Caco-2 (cell line): Measurements from ENCODE around the gene PEX19. TPM values are rescaled to one million over a fixed set of nuclear protein-coding genes. Genes with fewer than 3 reads are reported as not detected.

Experiments
- BruUV-seq: library from RNA; stranded (reverse); fragments of 400-500 nt; replicated peaks from 2 replicates; lab custom pipeline; 2021; lab: Mats Ljungman, UMichigan
- CTCF ChIA-PET: fragments of 300-600 bp; sonication (Branson Sonifier 250); formaldehyde crosslinking; loops from one replicate; lab custom pipeline; 2022; ENCODE audit warnings: antibody characterized with exemption; lab: Charles Lee
- POLR2A ChIA-PET: fragments of 300-600 bp; sonication (Branson Sonifier 250); formaldehyde crosslinking; loops from one replicate; lab custom pipeline; 2022; ENCODE audit warnings: antibody characterized with exemption; lab: Charles Lee
- DNase-seq, 2 experiments: peaks; one replicate each; pipeline versions ENCODE4 v3.0.0 to v3.0.0-alpha.2; 2020 to 2022
- H3K27me3 ChIP-seq: replicated peaks from 2 replicates; pipeline ENCODE4 v1.6.0; 2011; ENCODE audit warnings: low read length; ENCODE audit not compliant: control insufficient read depth, insufficient read depth
- H3K36me3 ChIP-seq: 2 replicates; pipeline ENCODE4 v1.5.1; 2011; ENCODE audit warnings: low read length; ENCODE audit not compliant: control insufficient read depth, insufficient read depth
- H3K4me1 ChIP-seq: fragments of 250-450 bp; sonication (Bioruptor Pico); 2 replicates; pipeline ENCODE4 v1.5.1; 2020; ENCODE audit warnings: mild to moderate bottlenecking
- H3K4me3 ChIP-seq: 2 replicates; pipeline ENCODE4 v1.5.1; 2011; ENCODE audit warnings: low read depth, mild to moderate bottlenecking, control low read depth, low read length
- H3K9me3 ChIP-seq: fragments of 250-450 bp; sonication (Bioruptor Pico); 2 replicates; pipeline ENCODE4 v1.5.1; 2020; ENCODE audit warnings: mild to moderate bottlenecking, moderate library complexity
- H3K27ac Mint-ChIP-seq: one replicate; pipeline ENCODE4 v1.8.0; 2022; ENCODE audit warnings: mixed read lengths; ENCODE audit not compliant: unreplicated experiment
- H3K27me3 Mint-ChIP-seq: one replicate; pipeline ENCODE4 v1.8.0; 2022; ENCODE audit warnings: mixed read lengths; ENCODE audit not compliant: insufficient read depth, unreplicated experiment
- H3K36me3 Mint-ChIP-seq: one replicate; pipeline ENCODE4 v1.8.0; 2022; ENCODE audit warnings: mild to moderate bottlenecking, mixed read lengths; ENCODE audit not compliant: insufficient read depth, unreplicated experiment
- H3K4me1 Mint-ChIP-seq: one replicate; pipeline ENCODE4 v1.8.0; 2022; ENCODE audit warnings: low read depth, mixed read lengths; ENCODE audit not compliant: unreplicated experiment
- H3K4me3 Mint-ChIP-seq: one replicate; pipeline ENCODE4 v1.8.0; 2022; ENCODE audit warnings: mild to moderate bottlenecking, moderate library complexity, mixed read lengths; ENCODE audit not compliant: unreplicated experiment
- H3K9me3 Mint-ChIP-seq: one replicate; pipeline ENCODE4 v1.8.0; 2022; ENCODE audit warnings: mixed read lengths; ENCODE audit not compliant: unreplicated experiment
- intact Hi-C: fragments of 100-400 bp; cut with micrococcal nuclease; formaldehyde crosslinking; loops from one replicate; pipeline ENCODE4 v1.10.0; 2022; ENCODE audit not compliant: unreplicated experiment
- total RNA-seq: library from RNA; stranded (reverse); gene quantifications from 2 replicates; pipeline ENCODE4 v1.2.3, GENCODE V29; 2022
- TF ChIP-seq, protein P1 (sequence below), 2 experiments: fragments of 200-600 bp in 1 of 2; IDR thresholded peaks; 1 replicate in 1 of 2; 2 replicates in 1 of 2; pipeline versions ENCODE4 v1.5.1 to v1.8.0; 2011 to 2022; ENCODE audit warnings: antibody characterized with exemption in 1 of 2, control low read depth in 1 of 2, inconsistent platforms in 1 of 2, low read depth in 1 of 2, low read length in 1 of 2, mild to moderate bottlenecking in 1 of 2, moderate library complexity in 1 of 2; ENCODE audit not compliant: insufficient read depth in 1 of 2, severe bottlenecking in 1 of 2, unreplicated experiment in 1 of 2

The PEX19 gene
- total RNA-seq, 1 experiment from 2014 or later = 59.3 TPM

GRCh38 chr1:160228431-160228830, 56.5 kb downstream of the PEX19 start:
- H3K27ac Mint-ChIP-seq = no peak overlapping the region
- no peak for DNase-seq
- no TSS peak for BruUV-seq
- no peak overlapping the region for H3K4me3 ChIP-seq
- ChIA-PET POLR2A (no interaction called here), CTCF (interaction anchor here (0.9 to 2.2 kb wide), 3 partner anchors 9 to 35 kb away, joined by 4 to 8 read pairs (median 4); no protein-coding TSS in a partner anchor)
- H3K4me3 Mint-ChIP-seq = no peak overlapping the region
- intact Hi-C loops = no loop called here
- no peaks in the 10 kb centered on the region for H3K4me1 ChIP-seq
- TF ChIP-seq, protein P1, sequence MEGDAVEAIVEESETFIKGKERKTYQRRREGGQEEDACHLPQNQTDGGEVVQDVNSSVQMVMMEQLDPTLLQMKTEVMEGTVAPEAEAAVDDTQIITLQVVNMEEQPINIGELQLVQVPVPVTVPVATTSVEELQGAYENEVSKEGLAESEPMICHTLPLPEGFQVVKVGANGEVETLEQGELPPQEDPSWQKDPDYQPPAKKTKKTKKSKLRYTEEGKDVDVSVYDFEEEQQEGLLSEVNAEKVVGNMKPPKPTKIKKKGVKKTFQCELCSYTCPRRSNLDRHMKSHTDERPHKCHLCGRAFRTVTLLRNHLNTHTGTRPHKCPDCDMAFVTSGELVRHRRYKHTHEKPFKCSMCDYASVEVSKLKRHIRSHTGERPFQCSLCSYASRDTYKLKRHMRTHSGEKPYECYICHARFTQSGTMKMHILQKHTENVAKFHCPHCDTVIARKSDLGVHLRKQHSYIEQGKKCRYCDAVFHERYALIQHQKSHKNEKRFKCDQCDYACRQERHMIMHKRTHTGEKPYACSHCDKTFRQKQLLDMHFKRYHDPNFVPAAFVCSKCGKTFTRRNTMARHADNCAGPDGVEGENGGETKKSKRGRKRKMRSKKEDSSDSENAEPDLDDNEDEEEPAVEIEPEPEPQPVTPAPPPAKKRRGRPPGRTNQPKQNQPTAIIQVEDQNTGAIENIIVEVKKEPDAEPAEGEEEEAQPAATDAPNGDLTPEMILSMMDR (IDR thresholded peaks at IDR 0.05; ENCODE audit: insufficient read depth in 1 of 2, low read depth in 1 of 2, low read length in 1 of 2, severe bottlenecking in 1 of 2, unreplicated experiment in 1 of 2) = no peak
- peaks cover 42% of the 10 kb centered on the region for H3K36me3 Mint-ChIP-seq
- peaks cover 2% of the 10 kb centered on the region for H3K36me3 ChIP-seq
- no peaks in the 10 kb centered on the region for H3K9me3 Mint-ChIP-seq
- no peaks in the 10 kb centered on the region for H3K9me3 ChIP-seq
- H3K27me3 ChIP-seq = no peaks in the 10 kb centered on the region
- no peaks in the 10 kb centered on the region for H3K27me3 Mint-ChIP-seq
- no peaks in the 10 kb centered on the region for H3K4me1 Mint-ChIP-seq

DNA sequence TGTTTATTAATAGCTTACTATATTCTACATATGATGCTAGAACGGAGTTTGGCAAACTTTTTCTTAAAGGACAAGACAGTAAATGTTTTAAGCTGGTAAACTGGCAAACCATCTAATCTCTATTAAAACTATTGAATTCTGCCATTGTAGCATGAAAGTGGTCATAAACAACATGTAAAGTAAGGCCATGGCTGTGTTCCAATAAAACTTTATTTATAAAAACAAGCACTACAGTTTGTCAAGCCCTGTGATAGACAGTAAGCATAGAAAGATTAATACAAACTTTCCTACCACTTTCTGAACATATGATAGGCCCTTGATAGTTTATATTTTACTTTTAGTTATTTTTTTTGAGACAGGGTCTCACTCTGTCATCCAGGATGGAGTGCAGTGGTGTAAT, 57.4 kb downstream of the PEX19 start:
- ChIA-PET CTCF (interaction anchor here (0.9 to 2.2 kb wide), 2 partner anchors 8 to 34 kb away, joined by 4 to 8 read pairs; no protein-coding TSS in a partner anchor), POLR2A (interaction anchor here (0.7 kb wide), 1 partner anchor 11 kb away, joined by 3 read pairs; no protein-coding TSS in a partner anchor)
- no peaks in the 10 kb centered on the region for H3K27me3 Mint-ChIP-seq
- peaks cover 39% of the 10 kb centered on the region for H3K36me3 Mint-ChIP-seq
- no peak for DNase-seq
- intact Hi-C loops = no loop called here
- no TSS peak for BruUV-seq
- Histone ChIP-seq H3K4me3 (no peak overlapping the region), H3K9me3 (no peaks in the 10 kb centered on the region), H3K27me3 (no peaks in the 10 kb centered on the region), H3K36me3 (peaks cover 2% of the 10 kb centered on the region), H3K4me1 (no peaks in the 10 kb centered on the region)
- H3K9me3 Mint-ChIP-seq = no peaks in the 10 kb centered on the region
- H3K4me3 Mint-ChIP-seq = no peak overlapping the region
- no peaks in the 10 kb centered on the region for H3K4me1 Mint-ChIP-seq
- no peak overlapping the region for H3K27ac Mint-ChIP-seq
- TF ChIP-seq, protein P1 (IDR thresholded peaks at IDR 0.05; ENCODE audit: insufficient read depth in 1 of 2, low read depth in 1 of 2, low read length in 1 of 2, severe bottlenecking in 1 of 2, unreplicated experiment in 1 of 2) = no peak

DNA sequence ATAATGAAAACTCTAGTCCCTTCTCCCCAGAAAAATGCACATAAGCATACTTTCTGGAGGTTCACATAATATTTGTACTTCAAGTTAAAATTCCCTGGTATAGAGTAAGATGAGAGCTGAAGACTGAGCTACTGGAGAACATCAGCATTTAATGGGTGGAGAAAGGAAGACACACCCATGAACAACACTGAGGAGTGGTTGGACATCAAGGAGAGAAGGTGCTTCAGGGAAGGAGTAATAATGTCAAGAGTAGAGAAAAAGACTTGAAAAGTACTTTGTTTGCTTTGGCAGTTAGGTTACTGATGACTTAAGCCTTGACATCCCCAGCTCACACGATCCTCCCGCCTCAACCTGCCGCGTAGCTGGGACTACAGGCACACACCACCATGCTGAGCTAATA, 57.9 kb downstream of the PEX19 start:
- ChIA-PET POLR2A (no interaction called here), CTCF (no interaction called here)
- BruUV-seq = no TSS peak
- Mint-ChIP-seq H3K36me3 (peaks cover 37% of the 10 kb centered on the region), H3K9me3 (no peaks in the 10 kb centered on the region), H3K27me3 (no peaks in the 10 kb centered on the region), H3K4me1 (no peaks in the 10 kb centered on the region), H3K4me3 (no peak overlapping the region), H3K27ac (no peak overlapping the region)
- Histone ChIP-seq H3K4me3 (no peak overlapping the region), H3K27me3 (no peaks in the 10 kb centered on the region), H3K9me3 (no peaks in the 10 kb centered on the region), H3K36me3 (peaks cover 2% of the 10 kb centered on the region), H3K4me1 (no peaks in the 10 kb centered on the region)
- TF ChIP-seq, protein P1 (IDR thresholded peaks at IDR 0.05; ENCODE audit: insufficient read depth in 1 of 2, low read depth in 1 of 2, low read length in 1 of 2, severe bottlenecking in 1 of 2, unreplicated experiment in 1 of 2) = no peak
- no peak for DNase-seq
- intact Hi-C loops = no loop called here

Other genes starting within 250 kb of the PEX19 start
- gene KCNJ10, start 215.0 kb downstream of the PEX19 start, total RNA-seq = 0.58 and 0.68 TPM in 2 replicates
- gene KCNJ9, start 203.6 kb downstream of the PEX19 start, total RNA-seq = not detected in 2 replicates
- 15.4 and 16.0 TPM in 2 replicates for gene IGSF8, start 186.5 kb downstream of the PEX19 start, total RNA-seq
- 0.36 TPM in 1 of 2 replicates, not detected in the other for gene ATP1A2, start 169.4 kb downstream of the PEX19 start, total RNA-seq
- gene ATP1A4, start 133.5 kb downstream of the PEX19 start, total RNA-seq = not detected in 2 replicates
- not detected in 2 replicates for gene CASQ1, start 94.6 kb downstream of the PEX19 start, total RNA-seq
- 84.9 and 85.1 TPM in 2 replicates for gene PEA15, start 79.7 kb downstream of the PEX19 start, total RNA-seq
- 112 and 116 TPM in 2 replicates for gene DCAF8, start 22.6 kb downstream of the PEX19 start, total RNA-seq
- gene COPA, start 58.1 kb upstream of the PEX19 start, total RNA-seq = 153 and 155 TPM in 2 replicates
- gene NCSTN, start 58.2 kb upstream of the PEX19 start, total RNA-seq = 89.5 and 102 TPM in 2 replicates
- 0.28 and 0.36 TPM in 2 replicates for gene NHLH1, start 81.9 kb upstream of the PEX19 start, total RNA-seq
- gene VANGL2, start 115.4 kb upstream of the PEX19 start, total RNA-seq = 3.2 and 3.4 TPM in 2 replicates
- gene SLAMF6, start 238.1 kb upstream of the PEX19 start, total RNA-seq = not detected in 2 replicates